GM12865 (cell line): ENCODE data around the gene ADCY7.

ENCODE experiments used
- DNase-seq: peaks from one replicate; pipeline ENCODE4 v3.0.0; 2010; ENCODE audit warnings: low read depth
- H3K4me3 ChIP-seq: 2 replicates; pipeline ENCODE4 v1.5.1; 2011; ENCODE audit warnings: mild to moderate bottlenecking, low read depth, low read length, control low read depth
- TF ChIP-seq, protein P1 (sequence below): IDR thresholded peaks from 2 replicates; pipeline ENCODE4 v1.5.1; 2011; ENCODE audit warnings: low read length, control low read depth, low read depth, inconsistent platforms; ENCODE audit not compliant: insufficient read depth; ENCODE audit errors: missing control alignments

Gene ADCY7

DNA sequence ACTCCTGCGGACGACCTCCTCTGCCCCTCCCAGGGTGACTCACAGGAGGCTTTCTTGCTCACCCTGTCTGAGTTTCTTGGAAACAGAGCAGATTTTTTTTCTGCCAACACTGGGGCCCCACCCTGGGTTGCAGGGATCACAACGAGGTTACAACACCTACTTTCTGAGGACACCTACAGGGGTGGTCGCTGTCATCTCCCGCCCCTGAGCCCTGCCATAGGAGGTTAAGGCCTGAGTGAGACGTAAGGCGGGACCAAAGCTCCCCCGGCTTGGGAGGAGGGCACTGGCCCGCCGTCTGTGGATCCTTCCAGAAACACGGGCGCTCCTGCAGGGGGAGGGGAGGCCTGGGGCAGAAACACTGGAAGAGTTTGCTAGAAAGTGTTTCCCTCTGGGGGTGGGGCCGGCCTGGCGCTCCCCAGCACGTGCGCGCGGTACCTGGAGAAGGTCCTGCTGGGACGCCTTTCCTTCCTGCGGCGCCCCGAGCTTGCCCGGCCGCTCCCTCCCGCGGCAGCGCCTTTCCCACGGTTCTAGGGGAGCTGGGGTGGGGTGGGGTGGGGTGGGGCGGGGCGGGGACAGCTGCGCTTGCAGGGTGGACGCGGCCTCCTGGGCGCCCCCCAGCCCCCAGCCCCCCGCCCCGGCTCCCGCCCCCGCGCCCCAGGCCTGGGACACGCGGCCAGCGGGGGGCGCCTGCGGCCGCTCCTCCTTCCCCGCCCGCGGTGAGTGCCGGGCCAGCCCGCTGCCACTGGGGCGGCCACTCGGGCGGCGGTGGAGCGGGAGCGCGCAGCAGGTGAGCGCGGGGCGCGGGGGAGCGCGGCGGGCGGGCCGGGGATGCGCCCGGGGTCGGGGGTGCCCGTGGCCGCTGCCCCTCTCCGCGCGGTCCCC, 20.7 kb upstream of the ADCY7 start:
- TF ChIP-seq, protein P1, sequence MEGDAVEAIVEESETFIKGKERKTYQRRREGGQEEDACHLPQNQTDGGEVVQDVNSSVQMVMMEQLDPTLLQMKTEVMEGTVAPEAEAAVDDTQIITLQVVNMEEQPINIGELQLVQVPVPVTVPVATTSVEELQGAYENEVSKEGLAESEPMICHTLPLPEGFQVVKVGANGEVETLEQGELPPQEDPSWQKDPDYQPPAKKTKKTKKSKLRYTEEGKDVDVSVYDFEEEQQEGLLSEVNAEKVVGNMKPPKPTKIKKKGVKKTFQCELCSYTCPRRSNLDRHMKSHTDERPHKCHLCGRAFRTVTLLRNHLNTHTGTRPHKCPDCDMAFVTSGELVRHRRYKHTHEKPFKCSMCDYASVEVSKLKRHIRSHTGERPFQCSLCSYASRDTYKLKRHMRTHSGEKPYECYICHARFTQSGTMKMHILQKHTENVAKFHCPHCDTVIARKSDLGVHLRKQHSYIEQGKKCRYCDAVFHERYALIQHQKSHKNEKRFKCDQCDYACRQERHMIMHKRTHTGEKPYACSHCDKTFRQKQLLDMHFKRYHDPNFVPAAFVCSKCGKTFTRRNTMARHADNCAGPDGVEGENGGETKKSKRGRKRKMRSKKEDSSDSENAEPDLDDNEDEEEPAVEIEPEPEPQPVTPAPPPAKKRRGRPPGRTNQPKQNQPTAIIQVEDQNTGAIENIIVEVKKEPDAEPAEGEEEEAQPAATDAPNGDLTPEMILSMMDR, result peak; percentile 35
- peak; percentile 61 for DNase-seq
- H3K4me3 ChIP-seq, result peak overlapping the region; percentile 75

DNA sequence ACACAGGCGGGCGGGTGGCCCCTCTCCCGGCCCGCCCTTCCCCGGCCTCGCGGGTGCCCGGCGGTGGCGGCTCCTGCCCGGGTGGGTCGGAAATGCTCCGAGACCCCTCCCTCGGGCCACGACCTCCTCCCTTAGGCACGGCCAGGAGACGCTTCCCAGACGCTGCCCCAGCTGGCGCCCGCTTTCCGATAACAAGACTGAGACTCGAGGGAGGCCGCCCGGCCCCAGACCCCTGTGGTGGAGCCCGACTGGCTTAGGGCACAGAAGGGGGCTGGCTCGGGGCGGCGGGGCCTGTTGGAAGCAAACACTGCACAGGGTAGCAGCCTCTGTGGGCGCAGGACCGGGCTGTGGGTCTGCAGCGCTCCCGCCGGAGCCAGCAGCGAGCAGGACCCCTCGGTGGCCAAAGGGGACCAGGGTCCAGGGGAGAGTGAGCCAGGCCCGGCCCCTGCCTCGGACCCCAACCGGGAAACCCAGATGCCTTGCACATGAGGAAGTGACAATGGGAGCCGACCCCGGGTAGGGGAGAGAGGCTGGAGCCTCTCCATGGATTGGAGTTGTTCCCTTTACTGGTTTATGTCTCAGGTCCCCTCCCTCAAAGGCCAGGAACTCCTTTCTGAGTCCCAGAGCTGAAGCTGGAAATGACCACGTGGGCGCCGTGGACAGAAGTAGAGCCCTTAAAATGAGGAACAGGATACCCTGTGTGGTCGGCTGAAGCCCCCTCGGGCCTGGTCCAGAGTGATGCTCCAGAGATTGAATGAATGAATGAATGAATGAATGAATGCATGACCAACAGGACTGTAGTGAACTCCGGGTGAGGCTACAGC, 19.8 kb upstream of the ADCY7 start:
- TF ChIP-seq, protein P1, result no peak
- H3K4me3 ChIP-seq, result peak overlapping the region; percentile 44
- DNase-seq, result no peak

DNA sequence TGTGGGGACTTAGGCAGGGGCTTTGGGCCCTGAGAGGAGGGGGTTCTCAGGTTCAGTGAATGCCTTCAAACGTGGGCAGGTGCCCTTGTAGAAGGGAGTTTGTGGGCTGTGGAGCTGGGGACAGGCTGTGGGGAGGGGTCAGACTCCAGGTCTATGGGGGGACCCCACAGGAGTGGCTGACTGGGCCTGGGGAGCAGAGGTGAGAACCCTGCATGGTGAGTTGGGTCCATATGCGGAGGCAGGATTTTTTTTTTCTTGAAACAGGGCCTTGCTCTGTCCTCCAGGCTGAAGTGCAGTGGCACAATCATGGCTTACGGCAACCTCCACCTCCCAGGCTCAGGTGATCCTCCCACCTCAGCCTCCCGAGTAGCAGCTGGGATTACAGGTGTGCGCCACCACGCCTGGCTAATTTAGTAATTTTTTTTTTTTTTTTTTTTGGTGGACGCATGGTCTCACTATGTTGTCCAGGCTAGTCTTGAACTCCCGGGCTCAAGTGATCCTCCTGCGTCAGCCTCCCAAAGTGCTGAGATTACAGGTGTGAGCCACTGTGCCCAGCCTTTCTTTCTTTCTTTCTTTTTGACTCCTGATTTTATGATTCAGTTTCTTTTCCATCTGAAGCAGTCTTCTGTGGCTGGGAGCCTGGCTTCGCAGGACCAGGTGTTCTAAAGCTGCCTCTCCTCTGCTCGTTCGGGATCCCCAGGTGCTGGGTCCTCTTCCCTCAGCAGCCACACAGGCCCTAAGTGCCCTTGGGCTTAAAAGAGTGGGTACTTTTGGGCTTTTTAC, 19.0 kb upstream of the ADCY7 start:
- no peak for DNase-seq
- H3K4me3 ChIP-seq, result no peak overlapping the region
- TF ChIP-seq, protein P1, result no peak

DNA sequence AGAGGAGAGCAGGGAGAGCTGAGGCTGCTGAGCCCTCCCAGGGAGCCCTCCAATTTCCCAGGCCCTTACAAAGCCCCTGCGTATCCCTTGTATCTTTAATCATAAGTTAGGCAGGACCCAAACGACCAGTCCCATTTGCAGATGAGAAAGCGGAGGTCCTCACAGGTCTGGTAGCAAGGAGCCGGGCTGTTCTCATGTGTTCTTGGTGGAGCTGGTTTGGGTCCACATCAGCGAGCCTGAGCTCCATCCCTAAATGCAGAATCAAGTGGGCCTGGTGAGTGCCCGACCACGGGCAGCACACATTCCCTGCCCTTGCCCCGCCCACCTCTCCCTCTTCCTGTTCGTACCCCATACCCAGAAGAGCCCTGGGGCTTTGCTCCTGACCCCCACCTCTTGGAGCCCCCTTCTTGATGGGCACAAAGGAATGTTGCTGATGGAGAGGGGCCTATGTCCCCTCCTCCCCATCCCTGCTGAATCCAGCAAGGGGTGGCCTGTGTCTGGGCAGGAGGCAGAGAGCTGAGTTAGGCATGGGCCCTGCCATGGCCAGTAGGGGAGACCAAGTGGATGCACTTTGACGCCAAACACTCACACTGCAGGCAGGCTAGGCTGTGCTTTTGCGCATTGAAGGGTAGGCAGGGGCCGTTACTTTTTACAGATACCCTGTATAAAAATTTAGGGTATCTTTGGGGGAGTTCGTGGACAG, 18.3 kb upstream of the ADCY7 start:
- H3K4me3 ChIP-seq, result no peak overlapping the region
- no peak for DNase-seq
- TF ChIP-seq, protein P1, result no peak

DNA sequence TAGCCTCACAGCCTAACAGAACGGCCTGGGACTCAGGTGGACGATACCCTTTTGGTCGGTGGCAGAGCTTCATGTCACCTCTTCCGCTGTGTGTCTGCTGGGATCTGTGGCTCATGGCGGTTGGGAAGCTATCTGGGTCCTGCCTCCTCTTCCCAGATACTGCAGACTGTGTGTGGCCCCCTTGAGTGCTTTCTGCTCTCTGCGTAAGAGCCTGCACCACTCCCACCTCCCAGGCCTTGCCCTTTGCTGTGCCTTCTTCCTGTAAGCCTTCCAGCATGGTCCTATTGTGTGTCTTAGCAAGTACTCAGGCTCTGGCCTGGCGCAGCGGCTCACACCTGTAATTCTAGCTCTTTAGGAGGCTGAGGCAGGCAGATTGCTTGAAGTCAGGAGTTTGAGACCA, 17.5 kb upstream of the ADCY7 start:
- no peak overlapping the region for H3K4me3 ChIP-seq
- TF ChIP-seq, protein P1, result no peak
- no peak for DNase-seq
